PC-9 (cell line): Measurements from ENCODE around the gene BIRC5. TPM values are rescaled to one million over a fixed set of nuclear protein-coding genes. Genes with fewer than 3 reads are reported as not detected.

Source experiments
- BruUV-seq: library from RNA; stranded (reverse); fragments of 400-500 nt; replicated peaks from 2 replicates; lab custom pipeline; 2021; lab: Mats Ljungman, UMichigan
- CTCF ChIA-PET: fragments of 300-600 bp; sonication (Branson Sonifier 250); formaldehyde crosslinking; loops from one replicate; lab custom pipeline; 2022; ENCODE audit warnings: antibody characterized with exemption; lab: Charles Lee
- POLR2A ChIA-PET: fragments of 300-600 bp; sonication (Branson Sonifier 250); formaldehyde crosslinking; loops from one replicate; lab custom pipeline; 2022; ENCODE audit warnings: antibody characterized with exemption; ENCODE audit not compliant: unreplicated experiment; lab: Charles Lee
- DNase-seq, 2 experiments: peaks; one replicate each; pipeline versions ENCODE4 v3.0.0 to v3.0.0-alpha.2; 2015 to 2022; ENCODE audit warnings: mixed read lengths in 1 of 2
- H2AFZ ChIP-seq: fragments of 200-600 bp; sonication (generic); 2 replicates; pipeline ENCODE4 v1.8.1; 2017; ENCODE audit warnings: antibody characterized with exemption
- H3F3A ChIP-seq: fragments of 200-600 bp; sonication (generic); 2 replicates; pipeline ENCODE4 v1.8.1; 2017; ENCODE audit warnings: antibody characterized with exemption, mild to moderate bottlenecking, low read depth; ENCODE audit not compliant: insufficient read depth
- H3K27ac ChIP-seq: fragments of 200-600 bp; sonication (generic); 2 replicates; pipeline ENCODE4 v1.6.1; 2016; ENCODE audit warnings: mixed run types
- H3K27me3 ChIP-seq: fragments of 200-600 bp; sonication (generic); 2 replicates; pipeline ENCODE4 v1.6.1; 2016; ENCODE audit warnings: low read depth, mixed run types; ENCODE audit not compliant: insufficient read depth
- H3K36me3 ChIP-seq: fragments of 200-600 bp; sonication (generic); 2 replicates; pipeline ENCODE4 v1.6.1; 2016; ENCODE audit warnings: low read depth, mixed run types
- H3K4me1 ChIP-seq: fragments of 200-600 bp; sonication (generic); replicated peaks from 2 replicates; pipeline ENCODE4 v1.6.1; 2016; ENCODE audit warnings: mixed run types; ENCODE audit not compliant: insufficient read depth
- H3K4me2 ChIP-seq: fragments of 200-600 bp; sonication (generic); 2 replicates; pipeline ENCODE4 v1.6.1; 2017; ENCODE audit warnings: mixed run types
- H3K4me3 ChIP-seq: fragments of 200-600 bp; sonication (generic); 2 replicates; pipeline ENCODE4 v1.6.1; 2016; ENCODE audit warnings: mixed run types
- H3K79me2 ChIP-seq: fragments of 200-600 bp; sonication (generic); 2 replicates; pipeline ENCODE4 v1.6.1; 2017; ENCODE audit warnings: low read depth, mixed run types
- H3K9me2 ChIP-seq: fragments of 200-600 bp; sonication (generic); 2 replicates; pipeline ENCODE4 v1.8.1; 2017; ENCODE audit warnings: mild to moderate bottlenecking; ENCODE audit not compliant: insufficient read depth
- H3K9me3 ChIP-seq: fragments of 200-600 bp; sonication (generic); 2 replicates; pipeline ENCODE4 v1.8.1; 2016; ENCODE audit warnings: low read depth; ENCODE audit not compliant: insufficient read depth
- H4K20me1 ChIP-seq: fragments of 200-600 bp; sonication (generic); 2 replicates; pipeline ENCODE4 v1.8.1; 2017; ENCODE audit not compliant: insufficient read depth
- EZH2 ChIP-seq: fragments of 200-600 bp; sonication (generic); IDR thresholded peaks from 2 replicates; pipeline ENCODE4 v1.8.0; 2017; ENCODE audit warnings: antibody characterized with exemption, low read depth
- intact Hi-C: fragments of 100-400 bp; cut with micrococcal nuclease; formaldehyde crosslinking; loops from one replicate; pipeline ENCODE4 v1.10.0; 2022; ENCODE audit not compliant: unreplicated experiment
- total RNA-seq: library from RNA; stranded (reverse); gene quantifications from 2 replicates; pipeline ENCODE4 v1.2.3, GENCODE V29; 2021
- TF ChIP-seq, protein P1 (sequence below): fragments of 200-600 bp; sonication (generic); conservative IDR thresholded peaks from 2 replicates; pipeline ENCODE4 v1.6.1; 2017; ENCODE audit warnings: mixed run types, antibody characterized with exemption, mild to moderate bottlenecking, moderate library complexity

BIRC5 gene
- total RNA-seq, 1 experiment from 2014 or later: 91.0 TPM

DNA sequence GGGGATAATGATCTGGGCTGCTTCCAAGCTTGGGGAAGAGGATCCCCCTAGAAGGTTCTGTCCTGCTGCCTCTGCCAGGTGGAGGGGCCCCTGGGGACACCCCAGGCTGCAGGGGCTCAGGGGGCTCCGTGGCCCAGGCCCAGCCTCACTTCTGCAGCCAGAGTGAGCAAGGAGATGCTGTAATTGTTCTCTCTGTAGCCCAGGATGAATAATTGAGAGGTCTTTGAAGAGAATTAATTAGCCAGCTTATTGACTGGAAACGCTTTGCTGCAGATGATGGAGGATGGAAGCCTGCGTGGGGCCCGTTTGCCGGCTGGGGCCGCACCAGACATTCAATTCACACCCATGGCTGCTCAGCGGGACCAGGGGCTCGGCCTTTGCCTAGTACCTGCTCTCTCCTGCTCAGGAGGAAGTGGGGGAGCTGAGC is 55.9 kb downstream of the BIRC5 start:
- no peak overlapping the region for H3K27ac ChIP-seq
- no peaks in the 10 kb centered on the region for H3K79me2 ChIP-seq
- no peaks in the 10 kb centered on the region for H4K20me1 ChIP-seq
- no peak overlapping the region for H2AFZ ChIP-seq
- H3K9me2 ChIP-seq: no peaks in the 10 kb centered on the region
- H3K4me1 ChIP-seq: no peaks in the 10 kb centered on the region
- BruUV-seq: no TSS peak
- H3K9me3 ChIP-seq: no peaks in the 10 kb centered on the region
- POLR2A ChIA-PET: no interaction called here
- H3K4me3 ChIP-seq: no peak overlapping the region
- no peaks in the 10 kb centered on the region for H3F3A ChIP-seq
- H3K36me3 ChIP-seq: no peaks in the 10 kb centered on the region
- no peak for DNase-seq
- peaks cover 8% of the 10 kb centered on the region for H3K27me3 ChIP-seq
- TF ChIP-seq, protein P1, sequence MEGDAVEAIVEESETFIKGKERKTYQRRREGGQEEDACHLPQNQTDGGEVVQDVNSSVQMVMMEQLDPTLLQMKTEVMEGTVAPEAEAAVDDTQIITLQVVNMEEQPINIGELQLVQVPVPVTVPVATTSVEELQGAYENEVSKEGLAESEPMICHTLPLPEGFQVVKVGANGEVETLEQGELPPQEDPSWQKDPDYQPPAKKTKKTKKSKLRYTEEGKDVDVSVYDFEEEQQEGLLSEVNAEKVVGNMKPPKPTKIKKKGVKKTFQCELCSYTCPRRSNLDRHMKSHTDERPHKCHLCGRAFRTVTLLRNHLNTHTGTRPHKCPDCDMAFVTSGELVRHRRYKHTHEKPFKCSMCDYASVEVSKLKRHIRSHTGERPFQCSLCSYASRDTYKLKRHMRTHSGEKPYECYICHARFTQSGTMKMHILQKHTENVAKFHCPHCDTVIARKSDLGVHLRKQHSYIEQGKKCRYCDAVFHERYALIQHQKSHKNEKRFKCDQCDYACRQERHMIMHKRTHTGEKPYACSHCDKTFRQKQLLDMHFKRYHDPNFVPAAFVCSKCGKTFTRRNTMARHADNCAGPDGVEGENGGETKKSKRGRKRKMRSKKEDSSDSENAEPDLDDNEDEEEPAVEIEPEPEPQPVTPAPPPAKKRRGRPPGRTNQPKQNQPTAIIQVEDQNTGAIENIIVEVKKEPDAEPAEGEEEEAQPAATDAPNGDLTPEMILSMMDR: no peak
- TF ChIP-seq EZH2: no peak
- intact Hi-C loops: loop anchor here (5.0 kb wide), 1 partner anchor 92 kb away; the partner anchor contains the start of gene SOCS3
- no peak overlapping the region for H3K4me2 ChIP-seq
- CTCF ChIA-PET: no interaction called here

DNA sequence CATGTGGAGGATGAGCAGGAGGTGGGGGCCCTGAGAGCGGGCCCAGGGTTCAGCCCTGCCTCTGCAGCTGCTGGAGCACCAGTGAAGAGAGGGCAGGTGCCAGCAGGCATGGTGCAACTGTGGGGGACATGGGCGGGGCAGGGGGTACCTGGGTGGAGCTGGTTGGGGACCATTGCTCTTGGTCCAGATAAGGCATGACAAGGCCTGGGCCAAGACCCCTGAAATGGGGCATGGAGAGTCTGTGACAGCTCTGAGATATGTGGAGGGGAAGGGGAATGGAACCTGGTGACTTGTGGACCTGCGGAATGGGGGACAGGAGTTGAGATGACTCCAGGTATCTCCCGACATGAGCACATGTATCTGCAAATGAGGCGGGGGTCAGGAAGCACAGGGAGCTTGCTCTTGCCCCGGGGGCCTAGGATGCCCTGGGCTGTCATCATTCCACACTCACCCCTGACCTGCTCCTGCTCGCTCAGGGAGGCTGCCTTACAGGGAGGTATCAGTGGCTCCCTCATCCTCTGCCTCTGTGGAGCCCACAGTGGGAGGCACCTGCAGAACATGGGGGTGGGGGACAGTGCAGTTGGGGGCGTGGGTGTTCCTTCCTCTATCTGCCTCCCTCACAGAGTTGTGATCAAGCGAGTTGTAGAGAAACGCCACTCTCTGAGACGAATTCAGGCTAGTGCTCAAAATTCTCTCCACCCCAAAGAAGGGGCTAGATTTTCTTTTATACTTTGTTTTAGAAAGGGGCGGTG is 57.5 kb downstream of the BIRC5 start:
- Histone ChIP-seq H3K9me2 (no peaks in the 10 kb centered on the region), H3K4me2 (no peak overlapping the region), H2AFZ (no peak overlapping the region), H3K79me2 (no peaks in the 10 kb centered on the region), H3F3A (no peaks in the 10 kb centered on the region), H3K27ac (no peak overlapping the region), H3K27me3 (peaks cover 8% of the 10 kb centered on the region), H4K20me1 (no peaks in the 10 kb centered on the region), H3K4me1 (no peaks in the 10 kb centered on the region), H3K4me3 (no peak overlapping the region), H3K9me3 (no peaks in the 10 kb centered on the region), H3K36me3 (no peaks in the 10 kb centered on the region)
- TF ChIP-seq EZH2: no peak
- TF ChIP-seq, protein P1: no peak
- DNase-seq: no peak
- POLR2A ChIA-PET: interaction anchor here (0.7 kb wide), 1 partner anchor 424 kb away, joined by 3 read pairs; no protein-coding TSS in a partner anchor
- CTCF ChIA-PET: interaction anchor here (0.5 to 0.6 kb wide), 2 partner anchors 29 to 271 kb away, joined by 3 to 6 read pairs; no protein-coding TSS in a partner anchor
- intact Hi-C loops: loop anchor here (5.0 kb wide), 1 partner anchor 91 kb away; the partner anchor contains the start of gene SOCS3
- no TSS peak for BruUV-seq

DNA sequence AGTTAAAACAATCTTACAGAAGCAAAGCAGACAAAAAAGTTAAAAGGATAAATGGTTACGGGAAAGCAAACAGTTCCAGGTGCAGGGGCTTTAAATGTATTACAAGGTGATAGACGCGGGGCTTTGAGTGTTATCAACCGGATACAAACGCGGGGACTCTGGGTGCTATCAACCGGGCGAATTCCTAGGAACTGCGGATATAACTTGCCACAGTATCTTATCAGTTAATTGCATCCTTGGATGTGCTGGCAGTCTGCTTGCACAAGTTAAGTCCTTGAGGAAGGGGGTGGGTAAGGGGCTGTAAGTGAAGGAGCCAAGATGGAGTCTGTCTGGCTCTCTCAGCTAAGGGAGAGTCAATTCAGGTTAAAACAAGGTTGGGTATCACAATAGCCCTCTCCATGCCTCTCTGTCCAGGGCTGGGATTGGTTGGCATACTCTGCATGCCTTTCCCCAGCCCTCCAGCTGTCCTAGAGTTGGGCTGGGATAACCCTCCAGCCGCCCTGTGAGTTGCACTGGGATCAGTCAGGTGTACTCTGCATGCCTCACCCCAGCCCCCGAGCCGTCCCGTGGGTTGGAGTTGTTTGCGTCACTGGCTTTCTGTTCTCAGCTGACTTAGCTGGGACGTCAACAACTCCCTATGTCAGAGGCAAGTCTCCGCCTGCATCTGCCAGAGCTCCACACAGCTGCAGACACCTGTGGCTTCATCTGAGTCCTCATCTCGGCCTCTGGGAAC is 58.3 kb downstream of the BIRC5 start:
- Histone ChIP-seq H3K9me3 (no peaks in the 10 kb centered on the region), H3K27me3 (peaks cover 8% of the 10 kb centered on the region), H3K9me2 (no peaks in the 10 kb centered on the region), H4K20me1 (no peaks in the 10 kb centered on the region), H3F3A (no peaks in the 10 kb centered on the region), H3K79me2 (no peaks in the 10 kb centered on the region), H3K4me3 (peak overlapping the region; percentile 14; the same call in 1 of the 2 replicates), H3K36me3 (no peaks in the 10 kb centered on the region), H2AFZ (0 out of 2 replicates have a peak overlapping the region, but pooled peaks have one; percentile 43), H3K27ac (no peak overlapping the region), H3K4me1 (no peaks in the 10 kb centered on the region), H3K4me2 (peak overlapping the region; percentile 59; the same call in 1 of the 2 replicates)
- DNase-seq: peak; percentile 36 to 58
- ChIA-PET CTCF (interaction anchor here (0.5 to 0.7 kb wide), 5 partner anchors 13 to 270 kb away, joined by 3 to 8 read pairs (median 3); no protein-coding TSS in a partner anchor), POLR2A (no interaction called here)
- intact Hi-C loops: loop anchor here (5.0 kb wide), 1 partner anchor 90 kb away; the partner anchor contains the start of gene SOCS3
- no TSS peak for BruUV-seq
- no peak for TF ChIP-seq EZH2
- TF ChIP-seq, protein P1: no peak
